ENCODE results near the gene SORCS2.
"Not testable (repeated sequence)": the region's sequence is repeated elsewhere in the genome, so short reads cannot be mapped to it uniquely, and the experiment has no call there.

The SORCS2 gene

GRCh38 chr4:7451800-7452199 lies 259.5 kb downstream of the SORCS2 start:
- no peak for DNase-seq (ENCODE audit: low read depth)

GRCh38 chr4:7452802-7453201 lies 260.5 kb downstream of the SORCS2 start:
- DNase-seq (ENCODE audit: low read depth): not testable (repeated sequence)

GRCh38 chr4:7457201-7458065 lies 265.1 kb downstream of the SORCS2 start:
- no peak for DNase-seq (ENCODE audit: low read depth)

- DNase-seq (ENCODE audit: low read depth): no peak
Measured at GRCh38 chr4:7458066-7458425, 265.7 kb downstream of the SORCS2 start.

DNA sequence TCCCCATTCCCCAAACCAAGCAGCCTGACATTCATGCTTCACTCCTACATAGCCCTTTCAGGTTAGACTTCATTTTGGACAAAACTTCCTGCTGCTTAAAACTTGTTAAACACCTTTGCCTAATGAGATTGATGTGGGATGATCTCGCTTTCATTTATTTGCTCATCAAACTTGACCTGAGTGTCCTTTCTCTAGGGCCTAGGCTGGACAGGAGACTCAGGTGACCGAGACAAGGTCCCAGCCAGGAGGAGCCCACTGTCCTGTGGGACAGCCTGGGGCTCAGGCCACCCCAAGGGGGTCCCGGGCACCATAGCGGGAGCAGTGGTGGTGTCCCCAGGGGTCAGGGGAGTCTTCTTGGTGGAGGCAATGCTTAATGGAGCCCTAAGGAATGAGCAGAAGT lies 266.1 kb downstream of the SORCS2 start:
- no peak for DNase-seq (ENCODE audit: low read depth)

DNA sequence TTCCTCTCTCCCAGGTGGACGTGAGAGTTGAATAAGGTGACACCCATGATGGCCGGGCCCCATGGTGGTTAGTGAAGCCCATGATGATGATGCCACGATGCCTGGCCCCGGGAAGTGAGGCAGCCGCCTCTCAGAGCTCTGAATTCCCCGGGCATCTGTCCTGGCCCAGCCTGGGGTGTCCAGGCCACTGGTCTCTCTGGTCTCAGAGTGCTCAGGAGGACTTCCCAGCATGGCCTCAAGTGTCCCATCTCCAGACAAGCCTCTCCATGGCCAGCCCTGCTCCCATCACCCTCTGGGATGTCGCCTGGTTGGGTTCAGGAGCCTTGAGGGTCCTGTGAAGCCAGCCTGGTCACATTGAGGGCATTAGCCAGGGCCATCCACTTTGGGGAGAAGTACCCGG lies 267.1 kb downstream of the SORCS2 start:
- DNase-seq (ENCODE audit: low read depth): no peak

DNA sequence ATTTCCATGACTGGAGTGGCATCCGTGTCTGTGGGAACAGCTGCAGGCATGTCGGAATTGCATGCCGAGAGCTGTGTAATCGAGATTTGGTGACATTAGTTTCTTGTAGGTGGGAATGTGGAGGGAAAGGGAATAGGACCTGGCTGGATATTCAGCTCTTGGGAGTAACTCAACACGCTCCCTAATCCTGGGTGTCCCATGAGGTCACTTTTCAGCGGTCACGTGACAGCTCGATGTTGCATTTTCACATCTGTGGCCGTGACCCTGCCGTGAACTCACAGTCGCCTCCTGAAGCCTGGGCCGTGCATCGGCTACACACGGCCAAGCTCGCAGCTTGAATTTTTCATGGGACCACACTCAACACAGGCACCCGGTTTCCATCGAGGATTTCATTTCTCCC lies 268.2 kb downstream of the SORCS2 start:
- DNase-seq (ENCODE audit: low read depth): no peak

DNA sequence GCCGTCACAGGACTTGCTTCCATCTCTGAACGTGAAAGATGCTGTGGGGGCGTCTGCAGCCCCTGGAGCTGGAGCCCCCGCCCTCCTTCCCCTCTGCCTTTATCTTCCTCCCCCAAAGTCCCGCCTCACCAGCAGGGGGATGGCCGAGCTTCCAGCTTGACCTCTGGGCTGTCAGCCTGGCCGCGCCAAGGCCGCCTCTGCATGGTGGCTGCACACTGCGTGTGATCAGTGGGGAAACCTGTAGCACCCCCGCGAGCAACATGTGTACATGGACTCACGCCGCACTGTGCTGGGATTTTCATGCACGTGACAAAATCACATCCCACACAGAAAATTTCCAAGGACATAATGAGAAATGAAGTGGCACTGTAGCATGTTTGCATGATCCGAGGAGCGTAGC lies 268.9 kb downstream of the SORCS2 start:
- DNase-seq (ENCODE audit: low read depth): no peak

DNA sequence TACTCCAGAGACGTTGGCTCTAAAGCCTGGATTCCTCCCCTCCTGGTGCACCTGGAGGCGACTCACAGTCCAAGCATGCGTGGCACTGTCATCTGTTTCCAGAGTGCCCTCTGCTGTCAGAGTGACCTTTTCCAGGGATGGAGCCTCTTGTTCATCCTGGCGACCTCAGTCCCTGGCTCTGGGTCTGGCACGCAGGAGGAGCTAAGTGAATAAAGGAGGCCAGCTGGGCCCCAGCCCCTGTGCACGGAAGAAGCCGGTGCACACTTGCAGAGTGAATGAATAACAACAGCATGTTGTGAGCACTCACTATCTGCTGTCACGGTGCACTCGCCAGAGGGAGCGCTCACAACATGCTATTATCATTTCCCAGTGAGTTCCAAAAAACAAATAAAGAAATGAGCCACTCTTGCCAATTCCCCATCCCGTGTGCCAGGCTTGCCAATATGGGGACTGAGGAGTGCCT lies 270.2 kb downstream of the SORCS2 start:
- no peak for DNase-seq (ENCODE audit: low read depth)

DNA sequence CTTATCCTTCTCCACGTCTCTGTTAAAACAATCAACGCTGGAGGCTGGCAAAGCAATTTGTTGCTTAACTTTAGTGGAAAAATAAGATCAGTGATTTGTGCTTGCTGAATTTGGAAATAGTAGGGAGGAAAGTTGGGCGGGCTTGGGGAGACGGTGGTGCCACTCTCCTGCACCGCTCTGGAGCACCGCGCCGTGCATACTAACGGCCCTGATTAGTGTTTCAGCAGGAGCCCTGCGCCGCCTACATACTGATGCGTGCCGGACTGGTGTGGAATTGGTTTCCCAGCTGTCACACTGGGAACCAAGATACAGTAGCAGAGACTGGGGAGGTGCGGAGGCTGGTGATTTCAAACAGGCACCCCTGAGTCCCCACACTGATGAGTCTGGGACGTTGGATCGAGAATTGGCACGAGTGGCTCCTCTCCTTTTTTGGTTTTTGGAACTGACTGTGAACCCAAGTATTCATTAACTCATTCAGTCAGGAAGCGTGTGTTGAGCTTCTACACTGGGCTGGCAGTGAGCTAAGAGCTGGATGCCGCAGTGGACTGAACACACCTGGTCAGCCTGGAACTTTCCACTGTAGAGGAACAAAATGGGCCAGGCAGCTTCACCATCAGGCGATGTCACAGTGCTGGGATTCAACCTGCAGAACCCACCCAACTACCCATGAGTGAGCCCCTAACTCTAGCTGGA lies 271.4 kb downstream of the SORCS2 start:
- no peak for DNase-seq (ENCODE audit: low read depth)

- no peak for DNase-seq (ENCODE audit: low read depth)
Measured at GRCh38 chr4:7464259-7464655, 271.9 kb downstream of the SORCS2 start.

DNA sequence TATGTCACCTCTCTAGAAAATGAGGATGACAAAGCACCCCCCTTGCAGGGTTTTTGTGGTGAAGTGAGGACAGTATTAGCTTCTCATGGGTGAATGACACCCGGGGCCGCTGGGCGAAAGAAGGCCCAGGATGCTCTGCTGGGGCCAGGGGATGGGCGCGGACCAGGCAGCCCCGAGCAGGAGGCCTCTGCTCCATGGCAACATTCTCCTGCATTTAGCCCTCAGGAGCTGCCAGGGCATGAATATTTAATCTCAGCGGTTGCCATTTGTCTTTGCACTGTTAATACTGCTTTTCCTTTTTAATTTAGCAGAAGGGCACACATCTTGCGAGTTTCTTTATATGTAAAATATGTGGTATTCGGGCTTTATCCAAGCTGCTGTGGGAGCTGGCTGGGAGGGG lies 272.7 kb downstream of the SORCS2 start:
- no peak for DNase-seq (ENCODE audit: low read depth)

GRCh38 chr4:7466215-7466614 lies 273.9 kb downstream of the SORCS2 start:
- DNase-seq (ENCODE audit: low read depth): no peak

DNA sequence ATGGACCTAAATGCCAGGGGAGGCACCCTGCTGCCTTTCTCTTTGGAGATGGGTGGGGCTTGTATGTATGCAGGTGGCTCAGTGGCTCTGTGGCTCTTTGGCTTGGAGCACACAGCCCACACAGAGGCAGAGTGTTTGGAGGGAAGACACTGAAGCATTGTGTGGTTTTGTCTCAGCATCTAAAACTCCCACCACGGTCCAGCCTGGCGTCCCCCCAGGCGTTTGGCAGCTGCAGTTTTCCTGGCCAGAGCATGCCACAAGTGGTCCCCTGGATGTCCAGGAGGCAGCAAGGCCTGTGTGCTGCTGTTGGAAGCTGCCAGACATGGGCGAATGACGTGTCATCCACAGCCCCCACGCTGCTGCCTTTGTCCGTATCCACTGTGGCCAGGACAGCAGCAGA lies 274.6 kb downstream of the SORCS2 start:
- no peak for DNase-seq (ENCODE audit: low read depth)

DNA sequence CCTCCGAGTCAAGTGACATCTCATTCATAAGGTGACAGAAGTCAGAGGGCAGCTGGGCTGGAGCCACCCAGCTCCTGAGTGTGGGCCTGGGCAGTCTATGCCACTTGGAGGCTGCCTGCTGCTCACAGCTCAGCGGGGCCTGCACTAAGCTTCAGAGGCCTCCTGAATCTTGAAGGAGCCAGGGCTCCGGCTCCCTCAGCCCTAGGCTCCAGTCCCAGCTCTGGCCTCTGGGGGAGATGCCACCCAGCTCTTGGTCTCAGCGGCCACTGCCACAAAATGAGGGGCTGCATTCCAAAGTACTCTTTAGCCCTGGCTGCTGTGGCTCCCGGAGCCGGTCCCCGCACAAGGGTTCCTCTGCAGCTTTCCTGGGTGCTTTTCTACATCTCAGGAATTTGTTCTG lies 275.1 kb downstream of the SORCS2 start:
- DNase-seq (ENCODE audit: low read depth): no peak

DNA sequence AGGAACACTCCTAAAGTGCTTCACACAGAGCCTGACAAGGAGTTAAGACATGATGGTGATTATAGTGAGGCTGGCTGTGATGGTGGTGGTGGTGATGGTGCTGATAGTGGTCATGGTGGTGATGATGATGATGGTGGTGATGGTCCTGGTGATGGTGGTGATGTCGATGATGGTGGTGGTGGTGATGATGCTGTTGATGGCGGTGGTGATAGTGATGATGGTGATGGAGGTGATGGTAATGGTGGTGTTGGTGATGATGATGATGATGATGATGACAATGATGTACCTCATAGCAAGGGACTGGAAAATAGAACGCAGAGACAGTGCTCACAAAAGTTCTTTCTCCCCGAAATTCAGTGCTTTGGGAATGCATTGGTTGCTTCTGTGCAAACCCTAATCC lies 276.7 kb downstream of the SORCS2 start:
- no peak for DNase-seq (ENCODE audit: low read depth)

DNA sequence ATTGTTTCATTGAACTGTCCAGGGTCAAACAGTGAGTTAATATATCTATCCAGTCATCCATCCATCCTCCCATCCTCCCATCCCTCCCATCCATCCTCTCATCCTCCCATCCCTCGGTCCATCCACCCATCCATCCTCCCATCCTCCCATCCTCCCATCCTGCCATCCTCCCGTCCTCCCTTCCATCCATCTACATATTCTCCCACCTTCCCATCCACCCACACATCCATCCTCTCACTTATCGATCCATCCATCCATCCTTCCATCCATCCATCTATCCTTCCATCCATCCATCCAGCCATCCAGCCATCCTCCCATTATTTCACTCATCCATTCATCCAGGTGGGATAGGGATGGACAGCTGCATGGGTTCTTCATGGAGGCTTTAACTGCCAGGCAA lies 277.8 kb downstream of the SORCS2 start:
- DNase-seq (ENCODE audit: low read depth): no peak

DNA sequence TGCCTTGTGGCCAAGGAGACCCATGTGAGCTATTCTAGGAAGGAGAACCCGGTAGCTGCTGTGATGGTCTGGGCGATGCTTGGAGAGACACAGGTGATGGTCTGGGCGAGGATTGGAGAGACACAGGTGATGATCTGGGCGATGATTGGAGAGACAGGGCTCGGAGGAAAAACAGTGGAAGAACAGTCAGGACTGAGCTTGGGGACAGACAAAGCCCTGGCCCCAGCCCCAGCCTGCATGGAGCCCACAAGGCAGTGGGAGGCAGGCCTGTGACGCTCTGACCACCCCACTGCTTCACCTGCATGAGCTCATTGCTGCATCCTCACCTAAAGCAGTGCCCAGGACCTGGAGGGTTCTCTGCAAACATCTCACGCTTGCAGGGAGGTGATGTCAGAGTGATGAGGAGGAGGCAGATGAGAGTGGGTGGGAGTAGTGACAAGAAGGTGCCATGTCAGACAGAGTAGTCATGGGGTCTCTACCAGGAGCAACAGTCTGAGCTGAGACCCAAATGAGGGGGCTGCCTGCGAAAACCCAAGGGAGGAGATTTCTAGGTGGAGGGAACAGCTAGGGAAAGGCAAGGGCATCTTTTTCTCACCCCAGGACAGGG lies 278.3 kb downstream of the SORCS2 start:
- no peak for DNase-seq (ENCODE audit: low read depth)

GRCh38 chr4:7472442-7473013 lies 280.2 kb downstream of the SORCS2 start:
- no peak for DNase-seq (ENCODE audit: low read depth)

DNA sequence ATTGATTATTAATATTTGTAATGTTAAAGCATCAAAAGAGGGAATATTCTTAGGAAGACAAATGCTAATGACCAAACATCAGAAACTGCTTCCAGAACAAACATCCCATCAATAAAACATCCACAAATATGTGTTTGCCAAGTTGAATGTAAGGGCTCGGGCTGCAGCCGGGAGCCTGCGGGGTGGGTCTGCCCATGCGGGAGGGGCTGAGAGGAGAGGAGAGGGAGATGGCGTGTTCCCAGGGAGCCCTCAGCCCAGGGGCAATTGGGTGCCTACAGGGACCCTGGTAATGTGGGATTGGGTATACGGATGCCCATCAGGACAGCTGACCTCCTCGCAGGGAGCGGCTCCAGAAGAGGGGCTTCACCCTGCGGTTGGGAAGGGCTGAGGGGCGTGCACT lies 280.7 kb downstream of the SORCS2 start:
- DNase-seq (ENCODE audit: low read depth): no peak

- no peak for DNase-seq (ENCODE audit: low read depth)
Measured at GRCh38 chr4:7474320-7474719, 282.0 kb downstream of the SORCS2 start.

GRCh38 chr4:7475207-7475606 lies 282.9 kb downstream of the SORCS2 start:
- no peak for DNase-seq (ENCODE audit: low read depth)

DNA sequence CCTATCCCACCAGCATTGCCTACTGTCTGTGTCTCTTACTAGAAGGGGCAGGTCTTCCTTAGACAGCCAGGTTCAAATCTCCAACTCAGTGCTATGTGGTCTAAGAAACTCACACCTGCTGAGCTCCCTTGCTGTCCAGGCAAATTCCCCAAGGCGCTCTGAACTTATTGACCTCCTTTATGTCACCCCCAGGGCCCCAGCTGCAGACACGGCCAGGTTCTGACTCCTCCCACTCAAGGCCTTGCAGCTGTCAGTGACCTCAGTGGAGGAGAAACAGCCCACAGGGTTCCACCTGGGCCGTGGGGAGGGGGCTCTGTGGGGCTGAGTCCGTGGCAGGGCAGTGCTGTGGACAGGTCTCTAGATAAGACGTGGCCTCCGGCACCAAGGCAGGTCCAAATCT lies 284.5 kb downstream of the SORCS2 start:
- DNase-seq (ENCODE audit: low read depth): no peak

All from stimulated activated CD8-positive, alpha-beta memory T cell treated with anti-CD3 and anti-CD28 coated beads, Interleukin-15, amount 100 ng/mL, for 24 hours (primary cell).